K562 (cell line): Measurements from ENCODE around the gene THADA.

Experiments
- CTCF ChIP-seq, 3 experiments: IDR thresholded peaks in 2 of 3; conservative IDR thresholded peaks in 1 of 3; 2 replicates each; pipeline ENCODE4 v1.5.1; 2011 to 2012; ENCODE audit warnings: low read length in 3 of 3, mild to moderate bottlenecking in 3 of 3, control low read depth in 2 of 3, improper control_type of control experiment in 1 of 3, inconsistent platforms in 1 of 3, low read depth in 1 of 3, mixed read lengths in 1 of 3, moderate library complexity in 1 of 3; ENCODE audit not compliant: insufficient read depth in 2 of 3
- FOS ChIP-seq: IDR thresholded peaks from 3 replicates; pipeline ENCODE4 v1.6.1; 2011; ENCODE audit not compliant: insufficient read length; ENCODE audit errors: extremely low read depth
- HMGN3 ChIP-seq: IDR thresholded peaks from 2 replicates; pipeline ENCODE4 v1.6.1; 2011; ENCODE audit warnings: borderline replicate concordance, low read depth, mild to moderate bottlenecking, mixed read lengths, low read length; ENCODE audit not compliant: insufficient read length; ENCODE audit errors: extremely low read depth
- MEF2A ChIP-seq: IDR thresholded peaks from 2 replicates; pipeline ENCODE4 v1.6.1; 2011; ENCODE audit warnings: low read depth, mild to moderate bottlenecking, low read length, moderate library complexity; ENCODE audit not compliant: control insufficient read depth
- NR3C1 ChIP-seq: sonication (generic); formaldehyde crosslinking; IDR thresholded peaks from 2 replicates; pipeline ENCODE4 v1.8.1; 2022; ENCODE audit warnings: missing genetic modification reagents
- POLR2A ChIP-seq: fragments of 450-650 bp; conservative IDR thresholded peaks from 2 replicates; pipeline ENCODE4 v1.6.1; 2016
- SIN3B ChIP-seq: fragments of 450-650 bp; IDR thresholded peaks from 2 replicates; pipeline ENCODE4 v1.6.1; 2017; ENCODE audit warnings: low read depth, mild to moderate bottlenecking, moderate library complexity
- STAG1 ChIP-seq: sonication (generic); formaldehyde crosslinking; IDR thresholded peaks from 2 replicates; pipeline ENCODE4 v1.5.0; 2020; ENCODE audit warnings: missing genetic modification reagents, borderline replicate concordance
- TAF7 ChIP-seq: fragments of 450-650 bp; IDR thresholded peaks from 2 replicates; pipeline ENCODE4 v1.6.1; 2016; ENCODE audit warnings: missing genetic modification characterization, missing compliant biosample characterization
- TARDBP ChIP-seq: fragments of 450-650 bp; IDR thresholded peaks from 2 replicates; pipeline ENCODE4 v1.6.1; 2016
- ZFP30 ChIP-seq: fragments of 250-450 bp; sonication (Bioruptor Pico); IDR thresholded peaks from 2 replicates; pipeline ENCODE4 v1.8.0; 2022; ENCODE audit warnings: moderate library complexity, mild to moderate bottlenecking, inconsistent platforms, borderline replicate concordance
- ZHX1 ChIP-seq: fragments of 150-350 bp; conservative IDR thresholded peaks from 2 replicates; pipeline ENCODE4 v1.6.1; 2014; ENCODE audit warnings: low read length
- ZNF644 ChIP-seq: fragments of 200-800 bp; sonication (Bioruptor generic); IDR thresholded peaks from 2 replicates; pipeline ENCODE4 v1.6.1; 2016; ENCODE audit warnings: low read depth, missing genetic modification characterization, missing compliant biosample characterization

- no peak for TF ChIP-seq TAF7 (tag)
- no peak for TF ChIP-seq MEF2A
- TF ChIP-seq FOS, result no peak
- no peak for TF ChIP-seq POLR2A
- TF ChIP-seq SIN3B, result no peak
- no peak for TF ChIP-seq NR3C1
- no peak for TF ChIP-seq STAG1 (CRISPR knock-in tag)
- no peak for TF ChIP-seq ZHX1
- no peak for TF ChIP-seq HMGN3
- no peak for TF ChIP-seq ZFP30 (CRISPR knock-in tag)
- TF ChIP-seq CTCF (IDR thresholded peaks at IDR 0.05 in 2 of 3, conservative IDR thresholded peaks at IDR 0.05 in 1 of 3; ENCODE audit: insufficient read depth in 2 of 3, low read depth in 1 of 3, low read length in 3 of 3), result peak; percentile 12 to 41 (median 40); a peak in 4 of 6 replicates
- TF ChIP-seq ZNF644 (tag), result no peak
- no peak for TF ChIP-seq TARDBP
Measured at GRCh38 chr2:43524177-43524965, 71.5 kb downstream of the THADA start.
